K562 (cell line): ENCODE measurements around the gene ANKRD60.

ENCODE experiments used
- CBX8 ChIP-seq: fragments of 200-600 bp; sonication (generic); IDR thresholded peaks from 2 replicates; pipeline ENCODE4 v1.6.1; 2012; ENCODE audit warnings: borderline replicate concordance, mixed run types, low read depth, mild to moderate bottlenecking, moderate library complexity, mixed read lengths, low read length, control low read depth, inconsistent platforms; ENCODE audit not compliant: poor library complexity, severe bottlenecking; ENCODE audit errors: extremely low read depth
- CHAMP1 ChIP-seq: fragments of 450-650 bp; IDR thresholded peaks from 2 replicates; pipeline ENCODE4 v1.6.1; 2016; ENCODE audit warnings: mild to moderate bottlenecking
- RBM14 ChIP-seq: fragments of 200-400 bp; formaldehyde crosslinking; IDR thresholded peaks from 2 replicates; pipeline ENCODE4 v1.6.1; 2018; ENCODE audit warnings: low read depth, mild to moderate bottlenecking, low read length, moderate library complexity, borderline replicate concordance; ENCODE audit not compliant: insufficient read depth

- TF ChIP-seq RBM14 (no peak), CBX8 (no peak), CHAMP1 (no peak)
Observed at GRCh38 chr20:58233393-58233792, 4.9 kb upstream of the ANKRD60 start.
